Measurements from ENCODE around the gene STRA6. TPM values are rescaled to one million over a fixed set of nuclear protein-coding genes. Genes with fewer than 3 reads are reported as not detected.
A peak's percentile ranks its signal among the peaks of the same experiment; 100 is the strongest.

The STRA6 gene
- polyA plus RNA-seq, 2 of the 4 experiments (the other 2 are of a cell fraction) = 35.0 to 70.2 TPM

DNA sequence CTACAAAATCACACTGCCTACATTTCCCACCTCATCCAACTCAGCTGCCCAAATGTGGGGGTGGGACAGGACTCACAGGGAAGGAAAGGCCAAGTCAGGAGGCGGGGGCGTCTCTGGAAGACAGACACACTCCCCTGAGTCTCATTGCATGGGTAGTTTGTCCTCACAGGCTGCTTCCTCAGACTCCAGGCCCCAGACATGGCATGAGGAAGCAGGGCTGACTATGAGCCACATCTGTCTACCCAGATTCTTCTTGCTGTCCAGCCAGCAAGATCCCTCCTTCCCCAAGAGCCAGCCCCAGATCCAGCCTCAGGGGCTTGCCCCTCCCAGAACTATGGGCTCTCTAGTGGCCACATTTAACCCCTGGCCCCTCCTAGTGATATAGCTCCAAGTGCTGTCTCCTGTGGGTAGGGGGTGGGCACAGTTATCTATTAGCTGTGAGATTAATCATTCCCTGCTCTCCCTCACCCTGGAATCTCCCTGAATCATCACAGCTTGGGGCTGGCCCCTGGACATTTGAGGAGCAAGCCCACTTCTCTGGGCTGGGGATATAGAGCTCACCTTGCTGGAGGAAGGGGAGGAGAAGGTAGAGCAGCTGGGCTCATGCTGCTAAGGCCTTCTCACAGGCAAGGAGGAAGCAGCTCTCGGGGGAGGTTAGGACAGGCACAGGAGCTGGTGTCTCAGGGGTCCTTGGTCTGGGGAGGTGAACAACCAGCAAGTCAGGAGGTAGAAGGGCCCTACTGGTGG lies 31.4 kb upstream of the STRA6 start:
- peak overlapping the region; percentile 55 for H3K4me2 ChIP-seq
- ChIA-PET CTCF (interaction anchor here (0.9 to 1.1 kb wide), 2 partner anchors 11 to 88 kb away, joined by 3 read pairs; no protein-coding TSS in a partner anchor), POLR2A (no interaction called here)
- H3K27ac ChIP-seq = peak overlapping the region; percentile 69 to 87
- DNase-seq (ENCODE audit: low read depth in 1 of 2, low spot score in 1 of 2) = no peak
- TF ChIP-seq MAFK (IDR thresholded peaks at IDR 0.05; ENCODE audit: partially characterized antibody) (no peak), KDM1A (IDR thresholded peaks at IDR 0.05; ENCODE audit: low read depth) (no peak), ESRRA (IDR thresholded peaks at IDR 0.05; ENCODE audit: borderline replicate concordance, low read length) (no peak), HOXA7 (CRISPR knock-in tag; IDR thresholded peaks at IDR 0.05) (no peak), POLR2AphosphoS2 (conservative IDR thresholded peaks at IDR 0.05; ENCODE audit: low read length) (no peak), ZFP36 (IDR thresholded peaks at IDR 0.05; ENCODE audit: borderline replicate concordance, partially characterized antibody) (no peak), SMC3 (IDR thresholded peaks at IDR 0.05) (no peak)
- TF ChIP-seq, protein P1, sequence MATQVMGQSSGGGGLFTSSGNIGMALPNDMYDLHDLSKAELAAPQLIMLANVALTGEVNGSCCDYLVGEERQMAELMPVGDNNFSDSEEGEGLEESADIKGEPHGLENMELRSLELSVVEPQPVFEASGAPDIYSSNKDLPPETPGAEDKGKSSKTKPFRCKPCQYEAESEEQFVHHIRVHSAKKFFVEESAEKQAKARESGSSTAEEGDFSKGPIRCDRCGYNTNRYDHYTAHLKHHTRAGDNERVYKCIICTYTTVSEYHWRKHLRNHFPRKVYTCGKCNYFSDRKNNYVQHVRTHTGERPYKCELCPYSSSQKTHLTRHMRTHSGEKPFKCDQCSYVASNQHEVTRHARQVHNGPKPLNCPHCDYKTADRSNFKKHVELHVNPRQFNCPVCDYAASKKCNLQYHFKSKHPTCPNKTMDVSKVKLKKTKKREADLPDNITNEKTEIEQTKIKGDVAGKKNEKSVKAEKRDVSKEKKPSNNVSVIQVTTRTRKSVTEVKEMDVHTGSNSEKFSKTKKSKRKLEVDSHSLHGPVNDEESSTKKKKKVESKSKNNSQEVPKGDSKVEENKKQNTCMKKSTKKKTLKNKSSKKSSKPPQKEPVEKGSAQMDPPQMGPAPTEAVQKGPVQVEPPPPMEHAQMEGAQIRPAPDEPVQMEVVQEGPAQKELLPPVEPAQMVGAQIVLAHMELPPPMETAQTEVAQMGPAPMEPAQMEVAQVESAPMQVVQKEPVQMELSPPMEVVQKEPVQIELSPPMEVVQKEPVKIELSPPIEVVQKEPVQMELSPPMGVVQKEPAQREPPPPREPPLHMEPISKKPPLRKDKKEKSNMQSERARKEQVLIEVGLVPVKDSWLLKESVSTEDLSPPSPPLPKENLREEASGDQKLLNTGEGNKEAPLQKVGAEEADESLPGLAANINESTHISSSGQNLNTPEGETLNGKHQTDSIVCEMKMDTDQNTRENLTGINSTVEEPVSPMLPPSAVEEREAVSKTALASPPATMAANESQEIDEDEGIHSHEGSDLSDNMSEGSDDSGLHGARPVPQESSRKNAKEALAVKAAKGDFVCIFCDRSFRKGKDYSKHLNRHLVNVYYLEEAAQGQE (IDR thresholded peaks at IDR 0.05) = no peak
- TF ChIP-seq, protein P2, sequence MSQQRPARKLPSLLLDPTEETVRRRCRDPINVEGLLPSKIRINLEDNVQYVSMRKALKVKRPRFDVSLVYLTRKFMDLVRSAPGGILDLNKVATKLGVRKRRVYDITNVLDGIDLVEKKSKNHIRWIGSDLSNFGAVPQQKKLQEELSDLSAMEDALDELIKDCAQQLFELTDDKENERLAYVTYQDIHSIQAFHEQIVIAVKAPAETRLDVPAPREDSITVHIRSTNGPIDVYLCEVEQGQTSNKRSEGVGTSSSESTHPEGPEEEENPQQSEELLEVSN (IDR thresholded peaks at IDR 0.05; ENCODE audit: borderline replicate concordance, low read depth) = no peak
- ATAC-seq = peak; percentile 22 to 72; a peak in 4 of 6 replicates
- H3K4me1 ChIP-seq = peaks cover 26% of the 10 kb centered on the region
- WGBS (ENCODE audit: missing lambda C conversion rate) = 87% methylated on average over 3 of the region's 3 CpGs
- no peaks in the 10 kb centered on the region for H3K9me3 ChIP-seq
- no peak overlapping the region for H3K4me3 ChIP-seq
- FAIRE-seq = no peak

DNA sequence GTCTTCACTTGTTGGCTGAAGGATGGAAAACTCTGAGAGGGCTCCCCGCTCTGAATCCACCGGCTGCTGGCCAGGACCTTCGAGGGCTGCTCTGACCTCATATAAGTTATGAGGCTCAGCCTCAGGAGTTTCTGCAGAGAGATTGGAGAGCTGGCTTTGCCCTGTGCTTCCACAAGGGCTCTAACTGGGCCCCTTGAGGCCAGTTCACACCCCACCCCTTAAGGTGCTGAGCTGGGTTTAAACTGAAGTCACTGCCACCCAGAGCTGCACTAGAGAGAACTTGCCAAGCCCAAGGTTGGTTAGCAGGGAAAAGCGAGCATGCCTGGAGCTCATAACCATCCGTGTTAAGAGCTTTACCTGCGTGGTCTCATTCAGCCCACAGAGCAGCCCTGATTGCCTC lies 30.8 kb upstream of the STRA6 start:
- no peak for TF ChIP-seq EP300 (IDR thresholded peaks at IDR 0.05)
- TF ChIP-seq, protein P3, sequence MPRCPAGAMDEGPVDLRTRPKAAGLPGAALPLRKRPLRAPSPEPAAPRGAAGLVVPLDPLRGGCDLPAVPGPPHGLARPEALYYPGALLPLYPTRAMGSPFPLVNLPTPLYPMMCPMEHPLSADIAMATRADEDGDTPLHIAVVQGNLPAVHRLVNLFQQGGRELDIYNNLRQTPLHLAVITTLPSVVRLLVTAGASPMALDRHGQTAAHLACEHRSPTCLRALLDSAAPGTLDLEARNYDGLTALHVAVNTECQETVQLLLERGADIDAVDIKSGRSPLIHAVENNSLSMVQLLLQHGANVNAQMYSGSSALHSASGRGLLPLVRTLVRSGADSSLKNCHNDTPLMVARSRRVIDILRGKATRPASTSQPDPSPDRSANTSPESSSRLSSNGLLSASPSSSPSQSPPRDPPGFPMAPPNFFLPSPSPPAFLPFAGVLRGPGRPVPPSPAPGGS (IDR thresholded peaks at IDR 0.05) = no peak
- TF ChIP-seq FOXS1 (CRISPR knock-in tag; IDR thresholded peaks at IDR 0.05) = no peak
- TF ChIP-seq RFX5 (IDR thresholded peaks at IDR 0.05) = no peak
- TF ChIP-seq, protein P4, sequence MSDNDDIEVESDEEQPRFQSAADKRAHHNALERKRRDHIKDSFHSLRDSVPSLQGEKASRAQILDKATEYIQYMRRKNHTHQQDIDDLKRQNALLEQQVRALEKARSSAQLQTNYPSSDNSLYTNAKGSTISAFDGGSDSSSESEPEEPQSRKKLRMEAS (IDR thresholded peaks at IDR 0.05) = no peak
- TF ChIP-seq EHF (CRISPR knock-in tag; IDR thresholded peaks at IDR 0.05) = no peak
- TF ChIP-seq KDM5A (IDR thresholded peaks at IDR 0.05) = no peak
- TF ChIP-seq ZNF302 (CRISPR knock-in tag; IDR thresholded peaks at IDR 0.05) = no peak
- no peak for TF ChIP-seq HEYL (CRISPR knock-in tag; IDR thresholded peaks at IDR 0.05)
- no peak for TF ChIP-seq RARB (CRISPR knock-in tag; IDR thresholded peaks at IDR 0.05)
- TF ChIP-seq CHD2 (IDR thresholded peaks at IDR 0.05; ENCODE audit: low read length, partially characterized antibody) = no peak
- Histone ChIP-seq H3K27ac (peak overlapping the region; percentile 69 to 87), H3K9me3 (no peaks in the 10 kb centered on the region), H3K4me1 (peaks cover 20% of the 10 kb centered on the region), H3K4me3 (no peak overlapping the region), H3K4me2 (peak overlapping the region; percentile 55; the same call in 2 of the 3 replicates)
- no peak for FAIRE-seq
- ChIA-PET POLR2A (no interaction called here), CTCF (interaction anchor here (0.9 to 1.1 kb wide), 2 partner anchors 10 to 89 kb away, joined by 3 read pairs; no protein-coding TSS in a partner anchor)
- ATAC-seq = no peak
- 84% methylated on average over 6 of the region's 6 CpGs for WGBS (ENCODE audit: missing lambda C conversion rate)
- no peak for DNase-seq (ENCODE audit: low read depth in 1 of 2, low spot score in 1 of 2)
